HCT116 (cell line): ENCODE data around the gene DDX27.

Experiments used
- CEBPB ChIP-seq: IDR thresholded peaks from 2 replicates; pipeline ENCODE4 v1.6.1; 2012; ENCODE audit warnings: low read depth
- CTCF ChIP-seq, 3 experiments: fragments of 200-600 bp in 1 of 3; sonication (generic) in 1 of 3; IDR thresholded peaks in 2 of 3; conservative IDR thresholded peaks in 1 of 3; 2 replicates each; pipeline ENCODE4 v1.5.1; 2012 to 2017; ENCODE audit warnings: low read depth in 2 of 3, low read length in 2 of 3, antibody characterized with exemption in 1 of 3, borderline replicate concordance in 1 of 3, control low read depth in 1 of 3, mild to moderate bottlenecking in 1 of 3, mixed read lengths in 1 of 3, mixed run types in 1 of 3, moderate library complexity in 1 of 3; ENCODE audit not compliant: insufficient read depth in 1 of 3
- EGR1 ChIP-seq: IDR thresholded peaks from 2 replicates; pipeline ENCODE4 v1.6.1; 2012; ENCODE audit warnings: low read depth
- EZH2 ChIP-seq: fragments of 200-600 bp; sonication (generic); IDR thresholded peaks from 2 replicates; pipeline ENCODE4 v1.6.1; 2017; ENCODE audit warnings: antibody characterized with exemption, mixed run types
- MAX ChIP-seq: IDR thresholded peaks from 2 replicates; pipeline ENCODE4 v1.6.1; 2012
- POLR2A ChIP-seq: IDR thresholded peaks from 2 replicates; pipeline ENCODE4 v1.7.0; 2011; ENCODE audit warnings: borderline replicate concordance; ENCODE audit not compliant: insufficient read depth, insufficient read length; ENCODE audit errors: extremely low read depth
- POLR2AphosphoS5 ChIP-seq: IDR thresholded peaks from 2 replicates; pipeline ENCODE4 v1.6.1; 2011; ENCODE audit warnings: mild to moderate bottlenecking, low read depth, low read length, moderate library complexity
- YY1 ChIP-seq: IDR thresholded peaks from 2 replicates; pipeline ENCODE4 v1.6.1; 2011; ENCODE audit warnings: low read length, low read depth, moderate library complexity, mild to moderate bottlenecking; ENCODE audit not compliant: insufficient replicate concordance; ENCODE audit errors: extremely low read depth

- TF ChIP-seq CTCF (IDR thresholded peaks at IDR 0.05 in 2 of 3, conservative IDR thresholded peaks at IDR 0.05 in 1 of 3; ENCODE audit: borderline replicate concordance in 1 of 3, insufficient read depth in 1 of 3, low read depth in 2 of 3, low read length in 2 of 3) = no peak
- no peak for TF ChIP-seq POLR2AphosphoS5
- no peak for TF ChIP-seq EZH2
- no peak for TF ChIP-seq EGR1
- no peak for TF ChIP-seq MAX
- no peak for TF ChIP-seq POLR2A
- no peak for TF ChIP-seq CEBPB
- no peak for TF ChIP-seq YY1
Measured at GRCh38 chr20:49171909-49172308, 47.3 kb upstream of the DDX27 start.
